Measurements from ENCODE around the gene BABAM1. TPM values are rescaled to one million over a fixed set of nuclear protein-coding genes. Genes with fewer than 3 reads are reported as not detected.

Gene BABAM1
- total RNA-seq, 4 donors from 2014 or later = 60.0 to 72.0 (median 67.0) TPM

GRCh38 chr19:17307876-17308377 lies 40.7 kb downstream of the BABAM1 start:
- TF ChIP-seq, protein P1, sequence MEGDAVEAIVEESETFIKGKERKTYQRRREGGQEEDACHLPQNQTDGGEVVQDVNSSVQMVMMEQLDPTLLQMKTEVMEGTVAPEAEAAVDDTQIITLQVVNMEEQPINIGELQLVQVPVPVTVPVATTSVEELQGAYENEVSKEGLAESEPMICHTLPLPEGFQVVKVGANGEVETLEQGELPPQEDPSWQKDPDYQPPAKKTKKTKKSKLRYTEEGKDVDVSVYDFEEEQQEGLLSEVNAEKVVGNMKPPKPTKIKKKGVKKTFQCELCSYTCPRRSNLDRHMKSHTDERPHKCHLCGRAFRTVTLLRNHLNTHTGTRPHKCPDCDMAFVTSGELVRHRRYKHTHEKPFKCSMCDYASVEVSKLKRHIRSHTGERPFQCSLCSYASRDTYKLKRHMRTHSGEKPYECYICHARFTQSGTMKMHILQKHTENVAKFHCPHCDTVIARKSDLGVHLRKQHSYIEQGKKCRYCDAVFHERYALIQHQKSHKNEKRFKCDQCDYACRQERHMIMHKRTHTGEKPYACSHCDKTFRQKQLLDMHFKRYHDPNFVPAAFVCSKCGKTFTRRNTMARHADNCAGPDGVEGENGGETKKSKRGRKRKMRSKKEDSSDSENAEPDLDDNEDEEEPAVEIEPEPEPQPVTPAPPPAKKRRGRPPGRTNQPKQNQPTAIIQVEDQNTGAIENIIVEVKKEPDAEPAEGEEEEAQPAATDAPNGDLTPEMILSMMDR (IDR thresholded peaks at IDR 0.05) = no peak
- TF ChIP-seq POLR2A (IDR thresholded peaks at IDR 0.05) (no peak), EP300 (IDR thresholded peaks at IDR 0.05) (no peak)
- Histone ChIP-seq H3K27ac (no peak overlapping the region), H3K4me3 (no peak overlapping the region), H3K27me3 (no peaks in the 10 kb centered on the region), H3K36me3 (peaks cover 0 to 11% (median 0%) of the 10 kb centered on the region in 3 donors), H3K9me3 (no peaks in the 10 kb centered on the region), H3K4me1 (peaks cover 0 to 76% (median 39%) of the 10 kb centered on the region in 4 donors)
- 89% methylated on average over 8 of the region's 8 CpGs for WGBS, 2 donors
- DNase-seq (ENCODE audit: low spot score in 2 of 2) = no peak

- H3K9me3 ChIP-seq = no peaks in the 10 kb centered on the region
- WGBS, 2 donors = 0 to 2% methylated on average over 31 to 32 of the region's 46 CpGs
- H3K36me3 ChIP-seq = peaks cover 0 to 25% (median 0%) of the 10 kb centered on the region in 3 donors
- H3K27me3 ChIP-seq = no peaks in the 10 kb centered on the region
- DNase-seq (ENCODE audit: low spot score in 2 of 2) = peak; percentile 99 to 100
- peaks cover 0 to 63% (median 30%) of the 10 kb centered on the region in 4 donors for H3K4me1 ChIP-seq
- TF ChIP-seq, protein P1 (IDR thresholded peaks at IDR 0.05) = peak in 1 of 5 experiments; percentile 38
- TF ChIP-seq POLR2A (IDR thresholded peaks at IDR 0.05) (peak; percentile 27 to 62), EP300 (IDR thresholded peaks at IDR 0.05) (peak; percentile 69 to 87)
- H3K27ac ChIP-seq = peak within 1 kb of the TSS; percentile 43 to 92 (median 89)
- H3K4me3 ChIP-seq = peak within 1 kb of the TSS; percentile 67 to 91 (median 79)
These were observed 42.1 kb downstream of the BABAM1 start, which contains the start of gene DDA1 for GRCh38 chr19:17309198-17309964. Gene DDA1, plus strand, starts transcription at chr19:17309563. Its CDS starts 92 bp downstream, at chr19:17309655.

DNA sequence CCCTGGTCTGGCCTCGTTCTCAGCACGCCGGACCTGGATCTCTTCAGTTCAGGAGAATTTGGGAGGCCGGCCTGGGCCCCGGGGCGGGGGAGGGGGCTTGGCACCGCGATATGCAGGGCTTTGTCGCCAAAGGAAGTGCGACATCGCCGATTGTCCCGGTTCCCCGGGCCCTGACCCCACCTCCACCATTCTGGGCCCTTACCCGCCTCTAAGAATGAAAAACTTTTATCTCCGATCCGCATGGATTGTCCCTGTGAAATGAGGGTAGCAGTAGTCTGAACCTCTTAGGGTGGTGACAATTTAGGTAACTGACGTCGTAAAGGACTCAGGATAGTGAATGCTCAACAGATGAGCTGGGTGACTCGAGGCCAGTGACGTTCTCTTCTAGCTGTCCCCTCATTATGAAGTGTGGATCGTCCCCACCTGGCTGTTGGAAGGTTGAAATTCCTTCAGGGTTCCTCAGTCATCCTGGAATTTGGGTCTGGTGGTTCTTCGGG lies 42.8 kb downstream of the BABAM1 start:
- TF ChIP-seq POLR2A (IDR thresholded peaks at IDR 0.05) (no peak), EP300 (IDR thresholded peaks at IDR 0.05) (no peak)
- TF ChIP-seq, protein P1 (IDR thresholded peaks at IDR 0.05) = no peak
- Histone ChIP-seq H3K9me3 (no peaks in the 10 kb centered on the region), H3K36me3 (peaks cover 0 to 30% (median 0%) of the 10 kb centered on the region in 3 donors), H3K27ac (peak overlapping the region; percentile 43 to 92 (median 89)), H3K27me3 (no peaks in the 10 kb centered on the region), H3K4me1 (peaks cover 0 to 57% (median 24%) of the 10 kb centered on the region in 4 donors), H3K4me3 (peak overlapping the region; percentile 67 to 91 (median 79))
- WGBS, 2 donors = 6 to 8% methylated on average over 14 to 23 of the region's 23 CpGs
- DNase-seq (ENCODE audit: low spot score in 2 of 2) = no peak

GRCh38 chr19:17311455-17312188 lies 44.4 kb downstream of the BABAM1 start:
- DNase-seq (ENCODE audit: low spot score in 2 of 2) = no peak
- Histone ChIP-seq H3K4me1 (peaks cover 0 to 46% (median 16%) of the 10 kb centered on the region in 4 donors), H3K27me3 (no peaks in the 10 kb centered on the region), H3K9me3 (no peaks in the 10 kb centered on the region), H3K27ac (no peak overlapping the region), H3K36me3 (peaks cover 0 to 43% (median 9%) of the 10 kb centered on the region in 3 donors), H3K4me3 (no peak overlapping the region)
- TF ChIP-seq POLR2A (IDR thresholded peaks at IDR 0.05) (no peak), EP300 (IDR thresholded peaks at IDR 0.05) (no peak)
- TF ChIP-seq, protein P1 (IDR thresholded peaks at IDR 0.05) = no peak
- WGBS, 2 donors = 62 to 67% methylated on average over 11 of the region's 11 CpGs
